Measurements from ENCODE around the gene METTL21C.
A peak's percentile ranks its signal among the peaks of the same experiment; 100 is the strongest.

The METTL21C gene

DNA sequence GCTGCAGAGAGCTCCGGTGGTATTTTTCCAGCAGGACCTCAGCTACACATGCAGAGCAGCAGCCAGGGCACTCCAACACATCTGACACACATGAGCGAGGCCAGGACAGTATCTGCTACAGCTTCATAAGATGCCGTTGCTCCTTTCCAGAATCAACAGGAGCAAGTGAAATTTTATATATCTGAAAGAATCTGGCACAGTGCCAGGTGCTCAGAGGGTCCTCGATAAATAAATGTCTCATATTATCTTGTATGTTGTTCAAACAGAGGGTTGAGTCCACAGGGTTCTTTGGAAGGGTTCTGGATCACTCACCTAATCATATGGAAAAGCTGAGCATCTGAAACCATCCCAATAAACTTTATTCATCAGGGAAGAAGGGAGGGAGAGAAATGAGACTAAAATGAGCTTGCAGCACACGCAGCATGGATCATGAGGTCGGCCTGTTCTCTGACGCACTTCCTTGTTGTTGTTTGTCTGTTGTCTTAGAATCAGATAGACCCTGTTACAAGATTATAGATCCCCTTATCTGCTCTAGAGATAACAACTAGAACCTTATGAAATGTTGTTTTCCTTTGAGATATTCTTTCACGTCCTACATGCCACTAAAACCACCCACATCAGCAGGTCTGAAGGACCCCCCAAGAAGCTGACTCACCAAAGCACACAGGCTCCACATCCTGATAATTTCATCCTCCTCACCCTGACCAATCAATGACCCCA, 3.2 kb upstream of the METTL21C start:
- DNase-seq (ENCODE audit: low read depth) = no peak

DNA sequence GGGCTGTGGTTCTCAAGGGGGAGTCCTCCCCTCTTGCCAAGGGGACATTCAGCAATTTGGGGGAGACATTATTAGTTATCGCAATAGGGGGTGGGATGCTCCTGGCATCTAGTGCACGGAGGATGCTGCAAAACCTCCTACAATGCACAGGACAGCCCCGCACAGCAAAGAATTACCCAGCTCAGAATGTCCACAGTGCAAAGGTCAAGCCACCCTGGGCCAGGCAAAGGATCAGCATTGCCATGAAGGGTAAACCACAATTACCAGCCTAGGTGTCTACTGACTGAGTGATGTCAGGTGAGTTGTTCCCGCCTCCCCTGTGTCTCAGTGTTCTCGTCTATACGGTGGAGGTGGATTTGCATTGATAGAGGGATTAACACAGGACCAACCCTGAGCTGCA, 2.4 kb upstream of the METTL21C start:
- DNase-seq (ENCODE audit: low read depth) = no peak

DNA sequence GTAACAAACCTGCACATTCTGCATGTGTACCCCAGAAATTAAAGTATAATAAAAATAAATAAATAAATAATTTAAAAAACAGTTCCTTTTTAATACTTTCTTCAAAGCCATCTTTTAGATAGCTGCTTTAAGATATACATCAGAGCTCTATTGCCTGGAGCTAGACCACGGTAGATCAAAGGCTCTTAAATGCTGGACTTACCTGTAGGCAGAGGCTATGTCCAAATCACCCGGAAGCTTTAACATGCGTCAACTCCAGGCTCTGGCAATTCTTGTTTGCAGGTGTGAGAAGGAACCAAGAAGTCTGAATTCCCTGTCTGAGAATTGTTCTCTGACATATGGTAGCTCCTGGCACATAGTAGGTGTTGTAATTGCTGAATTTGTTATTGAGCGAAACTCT, 1.6 kb upstream of the METTL21C start:
- DNase-seq (ENCODE audit: low read depth) = no peak

DNA sequence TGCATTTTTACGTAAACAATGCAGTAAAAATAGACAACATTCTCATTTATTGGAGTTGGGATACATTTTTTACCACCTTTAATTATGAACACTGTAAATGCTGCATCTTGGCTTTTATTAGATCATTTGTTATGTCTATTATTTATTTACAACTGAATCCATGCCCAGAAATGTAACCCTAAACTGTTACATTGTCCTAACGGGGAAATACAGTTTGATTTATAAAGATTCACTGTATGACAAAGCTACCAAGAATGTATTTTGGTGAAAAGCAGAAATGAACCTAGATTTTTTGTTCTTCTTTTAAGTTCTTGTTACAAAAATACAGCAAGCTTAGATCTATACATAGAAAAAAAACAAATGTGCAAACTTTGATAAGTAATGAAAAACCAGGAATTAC, 1.1 kb downstream of the METTL21C start:
- peak; percentile 67 for DNase-seq (ENCODE audit: low read depth)

DNA sequence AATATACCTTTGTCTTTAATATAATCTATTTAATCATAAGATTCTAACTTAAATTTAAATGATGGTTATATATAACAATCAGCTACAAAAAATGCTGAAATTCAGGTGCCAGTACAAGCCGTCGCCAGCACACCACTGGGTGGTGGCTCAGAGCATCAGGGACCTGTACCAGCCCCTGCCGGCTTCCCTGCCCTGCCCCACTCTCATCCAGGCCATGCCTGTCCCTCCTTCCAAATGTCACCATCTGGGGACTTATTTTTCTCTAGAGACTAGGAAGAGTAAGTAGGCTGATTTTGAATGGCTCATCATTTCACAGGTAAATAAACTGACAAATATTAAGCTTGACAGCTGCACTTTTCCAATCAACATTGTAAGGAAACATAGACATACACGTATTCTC, 1.6 kb downstream of the METTL21C start:
- no peak for DNase-seq (ENCODE audit: low read depth)

DNA sequence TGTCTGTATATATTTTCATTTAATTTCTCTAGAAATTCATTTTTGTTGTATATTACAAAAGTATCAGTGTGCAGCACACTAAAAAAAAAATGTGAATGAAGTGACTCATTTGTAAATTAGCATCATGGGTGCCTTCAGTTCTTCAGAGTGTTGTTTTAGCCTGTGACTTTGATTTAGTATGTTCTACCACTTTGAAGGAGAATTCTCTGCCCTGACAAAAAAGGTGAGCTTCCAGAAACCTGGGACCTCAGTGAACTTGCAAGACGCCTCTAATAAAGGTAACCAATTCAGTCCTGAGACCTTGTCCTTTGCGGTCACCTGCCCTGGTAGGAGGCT, 2.4 kb downstream of the METTL21C start:
- DNase-seq (ENCODE audit: low read depth) = no peak

DNA sequence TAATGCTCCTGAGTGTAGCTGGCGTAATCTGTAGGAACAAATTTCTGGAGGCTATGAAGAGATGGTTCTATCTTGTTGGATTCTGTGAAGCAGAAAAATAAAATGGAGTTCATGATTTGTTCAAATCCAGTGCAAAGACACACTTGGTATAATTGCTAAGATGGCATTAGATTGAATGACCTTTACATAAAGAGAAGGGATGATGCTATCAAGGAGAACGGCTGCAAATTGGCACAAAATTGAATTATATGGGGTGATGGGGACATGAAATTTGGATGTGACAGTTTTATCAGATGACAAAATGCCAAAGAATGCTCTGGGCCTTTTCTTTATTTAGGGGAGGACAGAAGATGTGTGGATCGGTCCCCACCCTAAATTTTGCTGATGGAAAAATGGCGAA, 4.0 kb downstream of the METTL21C start:
- DNase-seq (ENCODE audit: low read depth) = no peak

DNA sequence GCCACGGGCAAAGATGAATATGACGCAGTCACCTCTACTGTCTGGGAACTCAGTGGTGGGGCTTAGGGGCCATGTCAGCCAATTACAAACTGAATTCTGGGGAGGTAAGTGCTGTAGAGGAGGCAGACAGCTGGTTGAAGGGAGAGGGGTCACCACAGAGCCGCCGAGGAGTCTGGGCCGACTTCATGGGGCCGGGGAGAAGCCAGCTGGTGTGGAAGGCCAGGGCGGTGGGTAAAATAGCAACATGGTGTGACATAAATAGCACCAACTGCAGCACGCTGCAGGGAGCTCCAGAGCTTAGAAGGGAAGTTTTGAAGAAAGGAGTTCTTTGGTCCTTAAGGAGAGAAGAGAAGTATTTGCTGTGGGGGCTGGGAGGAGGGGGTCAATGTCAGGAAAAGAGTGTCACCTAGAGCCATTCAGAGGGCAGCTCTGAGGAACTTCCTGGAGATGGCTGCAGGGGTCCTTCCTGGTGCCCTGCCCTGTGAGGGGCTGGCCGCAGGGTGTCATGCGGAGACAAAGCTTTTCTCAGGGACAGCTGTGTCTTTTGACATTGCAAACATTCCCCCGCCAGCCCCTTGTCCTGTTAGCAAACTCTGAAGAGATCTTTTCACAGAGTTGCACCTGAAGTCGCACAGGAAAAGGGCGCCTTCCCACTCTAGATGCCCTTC, 6.4 kb downstream of the METTL21C start:
- no peak for DNase-seq (ENCODE audit: low read depth)

DNA sequence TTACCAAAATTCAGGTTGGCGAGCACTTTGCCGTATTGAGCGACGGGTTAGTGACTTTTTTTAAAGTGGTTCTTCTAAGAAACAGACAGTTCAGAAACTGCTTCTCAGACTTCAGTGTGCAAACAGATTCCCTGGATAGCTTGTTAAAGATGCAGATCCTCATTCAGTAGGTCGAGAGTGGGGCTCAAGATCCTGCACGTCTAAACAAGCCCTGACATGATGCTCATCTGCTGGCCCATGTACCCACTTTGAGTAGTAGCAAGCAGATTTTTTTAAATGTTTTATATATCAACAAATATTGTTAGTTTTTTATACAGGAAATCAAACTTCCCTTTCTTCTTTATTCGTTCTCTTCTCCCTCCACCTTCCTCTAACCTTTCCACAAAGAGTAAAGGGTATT, 7.3 kb downstream of the METTL21C start:
- DNase-seq (ENCODE audit: low read depth) = no peak

DNA sequence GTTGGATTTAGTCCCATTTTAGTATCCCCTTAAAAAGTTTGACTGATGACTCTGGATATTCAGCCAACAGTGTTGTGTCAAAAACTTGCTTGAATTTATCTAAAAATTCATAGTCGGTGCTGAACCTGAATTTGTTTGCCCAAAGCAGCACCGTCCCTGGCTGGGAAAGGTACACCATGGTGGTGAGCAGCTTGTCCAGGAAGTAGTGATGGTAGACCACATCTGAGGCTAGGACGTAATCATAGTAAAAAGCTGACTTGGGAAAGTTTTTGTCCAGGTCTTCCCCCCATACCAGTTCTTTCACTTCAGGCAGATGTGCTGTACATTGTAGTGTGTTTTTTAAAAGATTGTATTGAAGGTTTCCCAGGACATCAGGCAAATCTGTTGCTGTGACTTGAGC, 8.8 kb downstream of the METTL21C start:
- no peak for DNase-seq (ENCODE audit: low read depth)

DNA sequence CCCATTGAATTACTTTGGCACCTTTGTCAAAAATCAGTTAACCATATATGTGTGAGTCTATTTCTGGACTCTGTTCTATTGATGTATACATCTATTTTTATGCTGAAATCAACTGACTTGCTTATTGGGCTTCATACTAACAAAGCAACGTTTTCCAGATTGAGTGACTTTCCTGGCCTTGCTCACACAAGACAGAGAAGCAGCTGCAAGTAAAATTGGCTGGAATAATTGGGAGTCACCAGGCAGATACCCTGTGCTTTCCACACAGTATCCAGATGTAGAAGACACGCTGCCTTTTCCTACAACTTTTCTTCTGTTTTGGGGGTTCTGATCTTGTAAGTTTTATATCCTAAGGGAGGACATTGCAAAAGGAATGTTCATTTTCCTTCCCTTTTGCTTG, 11.2 kb downstream of the METTL21C start:
- no peak for DNase-seq (ENCODE audit: low read depth)

DNA sequence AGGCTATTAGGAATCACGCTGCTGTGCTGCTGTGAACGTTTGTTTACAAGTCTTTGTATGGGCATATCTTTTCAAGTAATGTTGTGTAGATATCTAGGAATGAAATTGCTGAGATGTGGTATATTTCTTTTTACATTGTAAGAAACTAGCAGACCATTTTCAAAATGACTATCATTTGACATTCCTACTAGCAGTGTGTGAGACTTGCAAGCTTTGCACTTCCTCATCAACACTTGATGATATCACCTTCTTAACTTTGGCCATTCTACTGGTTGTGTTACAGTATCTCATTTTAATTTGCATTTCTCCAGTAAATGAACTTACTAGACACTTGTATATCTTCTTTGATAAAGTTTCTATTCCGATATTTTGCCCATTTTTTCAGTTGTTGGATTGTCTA, 12.1 kb downstream of the METTL21C start:
- no peak for DNase-seq (ENCODE audit: low read depth)

DNA sequence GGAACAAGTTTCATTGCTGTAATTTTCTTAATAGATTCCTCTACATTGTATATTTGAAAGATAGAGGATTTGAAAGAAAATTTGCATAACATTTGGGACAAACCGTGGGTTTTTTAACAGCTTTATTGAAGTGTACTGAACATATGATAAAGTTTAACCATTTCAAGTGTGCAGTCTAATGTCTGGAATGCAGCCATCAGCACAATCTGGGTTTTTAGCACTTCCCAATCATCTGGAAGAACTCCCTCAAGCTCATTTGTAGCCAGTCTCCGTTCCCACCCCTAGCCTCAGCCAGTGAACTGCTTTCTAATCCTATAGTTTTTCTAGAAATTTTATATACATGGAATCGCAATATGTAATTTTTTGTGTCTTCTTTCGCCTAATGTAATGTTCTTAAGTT, 12.6 kb downstream of the METTL21C start:
- no peak for DNase-seq (ENCODE audit: low read depth)

DNA sequence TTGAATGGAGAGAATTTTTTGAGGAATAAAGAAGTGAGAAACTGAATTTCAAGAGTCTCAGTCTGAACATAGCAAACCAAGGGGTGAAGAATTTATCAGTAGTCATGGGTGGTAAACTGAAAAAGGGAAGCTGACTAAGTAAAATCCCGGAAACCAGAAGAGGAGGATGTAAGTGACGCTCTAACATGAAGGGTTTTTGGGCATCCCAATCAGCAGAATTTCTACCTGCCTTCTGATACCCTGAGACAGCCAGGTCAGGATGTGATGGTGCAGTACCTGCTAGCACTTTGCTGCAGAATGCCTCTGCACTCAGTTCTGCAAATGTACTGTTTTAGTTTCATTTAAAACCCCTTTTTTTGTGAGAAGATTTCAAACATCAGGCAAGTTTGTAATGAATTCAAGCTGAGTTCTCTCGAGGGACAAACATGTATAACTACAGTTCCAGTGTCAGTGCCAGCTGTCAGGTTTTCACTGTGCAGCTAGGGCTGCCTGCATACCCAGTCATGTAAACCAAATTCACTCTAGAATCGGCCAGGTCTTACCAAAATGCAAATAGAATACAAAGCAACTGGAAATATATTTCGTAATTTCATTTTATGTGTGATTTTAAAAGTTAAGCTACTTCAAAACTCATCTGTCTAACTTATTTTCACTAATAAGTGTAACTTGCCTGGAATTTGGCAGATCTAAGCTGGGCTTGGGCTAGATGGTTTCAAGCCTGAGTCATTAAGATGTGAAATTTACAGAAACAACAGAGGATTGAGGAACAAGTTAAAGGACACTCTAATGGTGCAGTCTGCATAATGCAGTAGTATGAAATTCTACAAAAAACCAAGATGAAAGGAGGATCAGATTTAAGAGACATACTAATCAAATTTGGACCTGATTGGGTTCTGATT, 13.8 kb downstream of the METTL21C start:
- peak; percentile 46 for DNase-seq (ENCODE audit: low read depth)

DNA sequence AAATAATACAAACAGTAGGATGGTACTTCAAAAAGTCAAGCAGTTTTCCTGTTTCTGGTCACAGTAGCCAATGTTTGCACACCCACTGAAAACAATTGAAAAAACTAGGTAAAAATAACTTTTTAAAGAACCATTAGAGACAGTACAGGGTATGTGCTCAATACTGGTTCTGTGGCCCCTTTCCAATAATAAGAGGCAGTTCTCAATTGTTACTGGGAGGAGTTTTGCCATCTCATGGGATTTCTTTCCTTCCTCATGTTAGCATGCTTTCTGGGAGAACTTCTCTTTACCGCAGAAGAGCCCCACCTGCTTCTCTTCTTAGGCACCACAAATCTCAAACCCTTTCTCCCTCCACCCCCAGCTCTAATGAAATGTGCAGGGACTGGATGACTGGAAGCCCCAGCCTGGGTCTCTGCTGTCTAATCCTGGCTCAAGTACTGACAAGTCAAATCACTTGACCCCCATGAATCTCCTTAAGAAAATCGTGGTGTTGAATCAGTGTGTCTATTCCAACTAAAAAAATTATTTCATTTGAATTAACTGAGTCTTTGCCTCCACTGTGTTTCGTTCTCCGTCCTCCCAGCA, 14.6 kb downstream of the METTL21C start:
- no peak for DNase-seq (ENCODE audit: low read depth)

DNA sequence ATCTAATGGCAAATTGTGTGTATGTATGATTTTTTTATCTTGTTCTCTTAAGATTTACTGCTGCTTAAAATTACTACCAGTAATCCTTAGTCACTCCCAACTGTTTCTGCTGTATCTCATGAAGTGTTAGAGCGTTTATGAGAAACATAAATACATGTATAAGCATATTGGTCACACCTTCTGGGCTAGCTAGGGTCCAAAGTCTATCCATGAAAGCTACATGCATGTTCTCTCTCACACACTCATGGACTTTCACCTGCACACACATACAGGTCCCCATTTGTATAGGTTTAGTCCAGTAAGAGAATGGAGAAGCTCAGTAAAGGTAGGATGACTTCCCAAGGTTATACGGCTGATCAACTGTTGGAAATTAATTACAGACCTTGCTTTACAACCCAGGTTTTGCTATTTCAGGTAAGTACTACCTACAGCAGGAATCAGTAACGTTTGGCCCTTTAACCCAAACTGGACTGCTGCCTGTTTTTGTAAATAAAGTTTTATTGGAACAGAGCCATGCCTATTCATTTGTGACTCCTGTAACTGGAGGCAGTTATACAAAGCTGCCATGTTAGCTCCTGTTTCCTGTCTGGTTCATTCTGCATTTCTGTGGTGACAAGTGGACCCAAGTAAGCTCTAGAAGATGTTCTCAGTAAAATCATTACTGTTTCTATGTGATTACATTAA, 15.3 kb downstream of the METTL21C start:
- no peak for DNase-seq (ENCODE audit: low read depth)

DNA sequence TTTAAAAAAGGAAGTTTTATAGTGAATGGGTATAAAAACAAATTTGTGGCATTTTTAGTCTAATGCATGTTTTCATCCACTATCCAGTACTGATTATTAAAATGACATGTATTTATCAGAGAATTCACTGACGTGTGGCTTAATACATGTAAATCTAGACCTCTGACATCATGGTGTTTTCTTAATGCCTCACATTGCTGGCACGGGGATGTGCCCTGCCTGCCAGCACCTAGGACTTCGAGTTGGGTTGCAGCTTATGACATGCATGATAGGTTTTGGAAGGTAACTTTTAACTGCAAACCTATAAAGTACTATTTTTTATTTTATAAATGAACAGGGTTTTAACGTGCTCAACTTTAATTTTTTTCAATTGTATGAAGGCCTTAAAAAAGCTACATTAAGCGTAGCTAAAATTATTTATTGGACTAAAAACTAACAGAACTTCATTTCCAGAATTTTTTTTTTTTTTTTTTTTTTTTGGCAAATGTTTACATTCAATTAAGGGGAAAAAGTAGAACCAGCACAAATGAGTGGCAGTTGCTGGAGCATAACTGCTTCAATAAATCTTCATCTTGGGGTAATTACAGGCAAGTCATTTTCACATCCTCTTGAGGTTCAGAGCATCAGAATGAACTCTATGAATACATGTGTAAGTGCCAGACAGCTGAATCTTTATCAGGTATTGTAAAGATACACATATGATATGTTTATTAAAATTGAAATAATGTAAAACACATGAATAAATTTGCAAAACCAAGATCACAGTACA, 16.3 kb downstream of the METTL21C start:
- DNase-seq (ENCODE audit: low read depth) = no peak

DNA sequence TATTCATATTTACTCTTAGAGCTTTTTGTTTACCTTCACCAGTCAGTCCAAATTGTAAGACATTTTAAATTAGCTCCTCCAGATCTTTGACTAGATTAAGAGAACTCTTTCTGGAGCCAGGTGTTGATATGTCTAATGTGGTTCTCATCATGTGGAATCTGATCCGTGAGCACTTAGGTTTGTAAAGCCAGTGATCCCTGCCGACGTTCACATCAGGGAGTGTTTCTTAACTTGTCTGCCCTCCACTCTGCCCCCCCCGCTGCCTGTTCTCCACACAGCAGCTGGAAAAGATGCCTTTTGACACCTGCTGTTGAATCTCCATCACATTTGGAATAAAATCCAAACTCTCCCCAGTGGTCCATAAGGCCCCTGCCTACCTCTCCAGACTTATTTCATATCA, 17.7 kb downstream of the METTL21C start:
- DNase-seq (ENCODE audit: low read depth) = no peak

DNA sequence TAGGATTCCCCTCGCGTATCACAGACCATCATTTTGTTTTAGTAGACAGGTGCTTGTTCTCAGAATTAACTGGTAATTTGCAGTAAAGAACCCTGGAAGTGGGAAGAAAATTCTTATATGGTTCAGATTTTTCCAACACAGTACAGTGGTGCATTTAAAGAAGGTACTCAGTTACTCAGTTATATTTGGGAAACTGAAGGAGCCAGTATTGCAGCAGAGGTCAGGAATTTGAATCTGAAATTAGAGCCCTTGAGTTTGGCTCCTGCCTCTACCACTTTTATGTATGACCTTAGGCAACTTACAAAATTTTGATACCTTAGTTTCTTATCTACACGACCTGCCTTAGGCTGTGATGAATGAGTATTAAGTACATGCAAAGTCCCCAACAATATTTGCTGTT, 19.7 kb downstream of the METTL21C start:
- DNase-seq (ENCODE audit: low read depth) = no peak

DNA sequence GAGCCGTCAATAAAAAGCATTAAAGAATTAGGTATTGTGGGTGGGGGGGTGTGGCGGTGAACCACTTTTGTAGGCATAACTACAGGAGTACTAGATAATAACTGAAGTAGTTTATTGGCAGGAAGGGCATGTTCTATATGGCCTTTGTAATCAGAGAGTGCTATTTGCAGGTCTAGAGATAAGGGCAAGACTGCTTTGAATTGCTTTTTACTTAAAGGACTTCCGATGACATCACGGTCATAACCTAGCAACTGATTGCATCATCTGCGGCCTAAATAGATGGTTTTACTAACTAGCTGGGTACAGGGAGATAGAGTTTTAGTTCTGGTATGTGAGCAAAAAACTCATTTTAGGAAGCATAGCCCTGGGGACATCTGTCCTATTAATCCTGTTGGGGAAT, 24.7 kb downstream of the METTL21C start:
- DNase-seq (ENCODE audit: low read depth) = no peak

DNA sequence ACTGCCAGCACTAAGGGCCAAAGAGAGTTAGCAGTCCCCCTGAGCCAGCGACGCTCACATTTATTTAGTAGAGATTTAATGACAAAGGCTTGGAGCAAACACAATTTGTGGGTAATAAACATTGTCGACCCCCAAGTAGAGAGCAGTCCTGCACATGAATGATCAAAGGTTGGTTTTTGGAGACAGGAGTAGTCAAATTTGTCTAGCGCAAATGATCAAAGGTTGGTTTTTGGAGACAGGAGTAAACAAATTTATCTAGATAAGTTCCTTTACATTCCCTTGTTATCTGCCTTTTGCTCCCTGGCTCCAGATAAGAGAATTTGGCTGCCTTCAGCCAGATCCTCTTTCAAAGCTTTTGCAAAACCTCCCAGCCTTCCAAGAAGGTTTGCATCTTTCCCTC, 26.9 kb downstream of the METTL21C start:
- DNase-seq (ENCODE audit: low read depth) = no peak

Data from iris pigment epithelial cell (primary cell).